GM12878 (cell line): ENCODE results near the gene DLX1. TPM values are rescaled to one million over a fixed set of nuclear protein-coding genes. Genes with fewer than 3 reads are reported as not detected.

Experiments used
- ATAC-seq: fragments of 200-7000 bp; cut with Tn5 transposase; 3 replicates; pipeline ENCODE4 v1.9.1; 2020; ENCODE audit warnings: mild to moderate bottlenecking, moderate library complexity
- BruUV-seq: library from RNA; stranded (reverse); fragments of 400-500 nt; replicated peaks from 2 replicates; lab custom pipeline; 2021; lab: Mats Ljungman, UMichigan
- CTCF ChIA-PET: fragments of 300-600 bp; sonication (Branson Sonifier 250); formaldehyde crosslinking; extraction: SDS; loops from one replicate; lab custom pipeline; 2021; ENCODE audit warnings: inconsistent platforms; lab: Yijun Ruan, JAX
- POLR2A ChIA-PET: fragments of 350-600 bp; formaldehyde crosslinking; extraction: SDS; loops from one replicate; lab custom pipeline; 2021; ENCODE audit warnings: inconsistent platforms; lab: Charles Lee
- RAD21 ChIA-PET: fragments of 300-600 bp; sonication (Branson Sonifier 250); formaldehyde crosslinking; loops from one replicate; lab custom pipeline; 2023; ENCODE audit warnings: antibody characterized with exemption; ENCODE audit not compliant: unreplicated experiment; lab: Charles Lee
- SMC1A ChIA-PET: fragments of 300-600 bp; sonication (Branson Sonifier 250); formaldehyde crosslinking; loops from one replicate; lab custom pipeline; 2023; ENCODE audit not compliant: unreplicated experiment, uncharacterized antibody; lab: Charles Lee
- DNase-seq: peaks from one replicate; pipeline ENCODE4 v3.0.0-alpha.2; 2011; ENCODE audit warnings: low read depth, low spot score
- FAIRE-seq: peaks from 3 replicates; lab custom pipeline; 2011; peaks lifted over from hg19 to GRCh38; lab: Jason Lieb, UNC
- H2AFZ ChIP-seq: 2 replicates; pipeline ENCODE4 v1.6.0; 2011; ENCODE audit warnings: low read depth, low read length, control low read depth; ENCODE audit not compliant: control insufficient read depth
- H3K27ac ChIP-seq: 2 replicates; pipeline ENCODE4 v1.5.1; 2011; ENCODE audit warnings: control low read depth; ENCODE audit not compliant: control insufficient read depth, insufficient read depth
- H3K27me3 ChIP-seq, 2 experiments: replicated peaks in 1 of 2; 2 replicates each; pipeline versions ENCODE4 v1.6.0 to v1.6.1; 2011; ENCODE audit warnings: low read length in 1 of 2; ENCODE audit not compliant: control insufficient read depth in 2 of 2, insufficient read depth in 2 of 2
- H3K36me3 ChIP-seq, 2 experiments: 2 replicates each; pipeline ENCODE4 v1.5.1; 2011; ENCODE audit warnings: low read length in 1 of 2; ENCODE audit not compliant: control insufficient read depth in 2 of 2, insufficient read depth in 2 of 2
- H3K4me1 ChIP-seq: 2 replicates; pipeline ENCODE4 v1.6.1; 2011; ENCODE audit warnings: mild to moderate bottlenecking, low read length, moderate library complexity, mixed read lengths; ENCODE audit not compliant: control insufficient read depth, insufficient read depth
- H3K4me2 ChIP-seq: 2 replicates; pipeline ENCODE4 v1.6.0; 2011; ENCODE audit warnings: control low read depth; ENCODE audit not compliant: control insufficient read depth, insufficient read depth
- H3K4me3 ChIP-seq: fragments of 200-600 bp; sonication (generic); 2 replicates; pipeline ENCODE4 v1.5.1; 2016
- H3K79me2 ChIP-seq: 2 replicates; pipeline ENCODE4 v1.6.0; 2011; ENCODE audit warnings: low read length; ENCODE audit not compliant: control insufficient read depth, insufficient read depth
- H3K9ac ChIP-seq: 2 replicates; pipeline ENCODE4 v1.8.0; 2011; ENCODE audit warnings: low read length, control low read depth, mixed read lengths; ENCODE audit not compliant: control insufficient read depth, insufficient read depth
- H3K9me3 ChIP-seq: replicated peaks from 3 replicates; pipeline ENCODE4 v1.5.1; 2011; ENCODE audit warnings: mild to moderate bottlenecking, low read length; ENCODE audit not compliant: control insufficient read depth, insufficient read depth
- H4K20me1 ChIP-seq: 2 replicates; pipeline ENCODE4 v1.6.0; 2011; ENCODE audit not compliant: control insufficient read depth, insufficient read depth
- CTCF ChIP-seq, 3 experiments: IDR thresholded peaks in 2 of 3; conservative IDR thresholded peaks in 1 of 3; 2 replicates each; pipeline ENCODE4 v1.5.1; 2011; ENCODE audit warnings: low read depth in 3 of 3, low read length in 3 of 3, mild to moderate bottlenecking in 3 of 3, control low read depth in 2 of 3, moderate library complexity in 2 of 3, inconsistent platforms in 1 of 3, mixed read lengths in 1 of 3; ENCODE audit not compliant: control insufficient read depth in 2 of 3, insufficient read depth in 1 of 3; ENCODE audit errors: extremely low read depth in 1 of 3
- E4F1 ChIP-seq: fragments of 450-650 bp; IDR thresholded peaks from 2 replicates; pipeline ENCODE4 v1.6.1; 2018; ENCODE audit warnings: borderline replicate concordance, mild to moderate bottlenecking; ENCODE audit not compliant: partially characterized antibody
- FOS ChIP-seq: IDR thresholded peaks from 3 replicates; pipeline ENCODE4 v1.6.1; 2011; ENCODE audit warnings: borderline replicate concordance; ENCODE audit not compliant: insufficient read length; ENCODE audit errors: extremely low read depth
- HSF1 ChIP-seq: fragments of 150-350 bp; IDR thresholded peaks from 2 replicates; pipeline ENCODE4 v1.6.1; 2014; ENCODE audit warnings: mild to moderate bottlenecking, low read depth, low read length
- IKZF1 ChIP-seq: fragments of 450-650 bp; conservative IDR thresholded peaks from 2 replicates; pipeline ENCODE4 v1.6.1; 2017; ENCODE audit warnings: antibody characterized with exemption, mild to moderate bottlenecking
- MYB ChIP-seq: fragments of 150-350 bp; IDR thresholded peaks from 2 replicates; pipeline ENCODE4 v1.6.1; 2014; ENCODE audit warnings: mild to moderate bottlenecking, low read depth, low read length, borderline replicate concordance
- NFXL1 ChIP-seq: fragments of 450-650 bp; IDR thresholded peaks from 2 replicates; pipeline ENCODE4 v1.6.1; 2017; ENCODE audit warnings: antibody characterized with exemption, mild to moderate bottlenecking, borderline replicate concordance
- POU2F2 ChIP-seq: IDR thresholded peaks from 3 replicates; pipeline ENCODE4 v1.6.1; 2011; ENCODE audit warnings: low read depth, mild to moderate bottlenecking, low read length, borderline replicate concordance
- RB1 ChIP-seq: fragments of 450-650 bp; formaldehyde crosslinking; IDR thresholded peaks from 2 replicates; pipeline ENCODE4 v1.6.1; 2017; ENCODE audit warnings: mild to moderate bottlenecking, borderline replicate concordance
- SREBF2 ChIP-seq: IDR thresholded peaks from 2 replicates; pipeline ENCODE4 v1.6.1; 2012; ENCODE audit warnings: mild to moderate bottlenecking, low read length
- STAT3 ChIP-seq: IDR thresholded peaks from 2 replicates; pipeline ENCODE4 v1.6.1; 2011; ENCODE audit warnings: low read depth, low read length, improper control_type of control experiment
- TARDBP ChIP-seq: IDR thresholded peaks from 2 replicates; pipeline ENCODE4 v1.6.1; 2016; ENCODE audit warnings: borderline replicate concordance
- YBX1 ChIP-seq: fragments of 450-650 bp; IDR thresholded peaks from 2 replicates; pipeline ENCODE4 v1.6.1; 2016; ENCODE audit warnings: antibody characterized with exemption
- ZNF274 ChIP-seq: IDR thresholded peaks from one replicate; pipeline ENCODE4 v1.8.0; 2011; ENCODE audit not compliant: insufficient read length, insufficient read depth
- ZNF687 ChIP-seq: fragments of 450-650 bp; IDR thresholded peaks from 2 replicates; pipeline ENCODE4 v1.6.1; 2017; ENCODE audit warnings: mild to moderate bottlenecking, moderate library complexity
- WGBS: methylation state at CpG from one replicate; pipeline ENCODE4 v1.1.6; 2016; ENCODE audit warnings: low lambda C conversion rate; ENCODE audit not compliant: insufficient replicate concordance, insufficient coverage; ENCODE audit errors: missing lambda C conversion rate; 5-methylcytosine and 5-hydroxymethylcytosine counted together
- in situ Hi-C: fragments of 300-500 bp; cut with MboI; formaldehyde crosslinking; loops from 9 replicates; pipeline ENCODE4 v1.14.3; 2018; ENCODE audit warnings: mixed read lengths
- intact Hi-C: fragments of 100-400 bp; cut with micrococcal nuclease; formaldehyde crosslinking; loops from one replicate; pipeline ENCODE4 v1.14.2; 2022; ENCODE audit not compliant: unreplicated experiment
- polyA plus RNA-seq, 11 experiments: library from polyadenylated mRNA; depleted of rRNA in 4 of 11; unstranded in 6 of 11; stranded (reverse) in 5 of 11; fragments of >200 nt; fragmentation: Nextera tagmentation in 4 of 11; fragmentation: Illumina TruSeq in 1 of 11; extraction: Ambion mirVana in 4 of 11; extraction: Trizol in 1 of 11; gene quantifications; 1 replicate in 1 of 11; 2 replicates in 10 of 11; pipeline versions ENCODE4 v1.2.1 to v1.2.3, GENCODE V29; 2011 to 2016; ENCODE audit warnings: inconsistent platforms in 2 of 11, missing spikeins in 2 of 11, low read depth in 1 of 11
- total RNA-seq, 4 experiments: library from RNA; depleted of rRNA in 3 of 4; stranded (reverse); fragments of >200 nt in 3 of 4; fragmentation: Illumina TruSeq in 1 of 4; extraction: Trizol in 1 of 4; gene quantifications; 2 replicates each; pipeline versions ENCODE4 v1.2.1 to v1.2.3, GENCODE V29; 2013 to 2021

Gene DLX1
- total and polyA plus RNA-seq, 10 of the 15 experiments (the other 5 are each of a cell fraction or from before 2014, with no cell fraction given) = 0.06 TPM; not detected in 9

- no peaks in the 10 kb centered on the region for H3K27me3 ChIP-seq
- H3K4me2 ChIP-seq = no peak overlapping the region
- FAIRE-seq (no peak), ATAC-seq (no peak), DNase-seq (no peak)
- no TSS peak for BruUV-seq
- H3K79me2 ChIP-seq = no peaks in the 10 kb centered on the region
- no peak overlapping the region for H3K4me3 ChIP-seq
- H3K27ac ChIP-seq = no peak overlapping the region
- 0 out of 4 replicates have a peak, but pooled peaks cover 0 to 3% of the 10 kb centered on the region in 2 experiments for H3K36me3 ChIP-seq
- WGBS = 96% methylated on average over 4 of the region's 4 CpGs
- no peaks in the 10 kb centered on the region for H4K20me1 ChIP-seq
- ChIA-PET CTCF (no interaction called here), POLR2A (no interaction called here), SMC1A (no interaction called here), RAD21 (interaction anchor here (0.6 kb wide), 1 partner anchor 63 kb away, joined by 4 read pairs; no protein-coding TSS in a partner anchor)
- in situ Hi-C loops (no loop called here), intact Hi-C loops (no loop called here)
- no peaks in the 10 kb centered on the region for H3K9me3 ChIP-seq
- no peak overlapping the region for H3K9ac ChIP-seq
- H2AFZ ChIP-seq = no peak overlapping the region
- no peaks in the 10 kb centered on the region for H3K4me1 ChIP-seq
- TF ChIP-seq YBX1 (no peak), MYB (no peak), IKZF1 (no peak), ZNF274 (no peak), SREBF2 (no peak), E4F1 (no peak), FOS (no peak), HSF1 (no peak), CTCF (IDR thresholded peaks at IDR 0.05 in 2 of 3, conservative IDR thresholded peaks at IDR 0.05 in 1 of 3; ENCODE audit: control insufficient read depth in 2 of 3, extremely low read depth in 1 of 3, insufficient read depth in 1 of 3, low read depth in 3 of 3, low read length in 3 of 3) (no peak), STAT3 (no peak), NFXL1 (no peak), ZNF687 (no peak), POU2F2 (no peak), TARDBP (no peak), RB1 (no peak)
Observed at GRCh38 chr2:172065111-172065510, 20.2 kb upstream of the DLX1 start.
